Measurements from ENCODE around the gene APOC4.
A peak's percentile ranks its signal among the peaks of the same experiment; 100 is the strongest.
"Not testable (repeated sequence)": the region's sequence is repeated elsewhere in the genome, so short reads cannot be mapped to it uniquely, and the experiment has no call there.

Gene APOC4

GRCh38 chr19:44924243-44924725, 17.8 kb upstream of the APOC4 start:
- DNase-seq, result no peak

GRCh38 chr19:44925114-44925891, 16.7 kb upstream of the APOC4 start:
- no peak for DNase-seq

DNA sequence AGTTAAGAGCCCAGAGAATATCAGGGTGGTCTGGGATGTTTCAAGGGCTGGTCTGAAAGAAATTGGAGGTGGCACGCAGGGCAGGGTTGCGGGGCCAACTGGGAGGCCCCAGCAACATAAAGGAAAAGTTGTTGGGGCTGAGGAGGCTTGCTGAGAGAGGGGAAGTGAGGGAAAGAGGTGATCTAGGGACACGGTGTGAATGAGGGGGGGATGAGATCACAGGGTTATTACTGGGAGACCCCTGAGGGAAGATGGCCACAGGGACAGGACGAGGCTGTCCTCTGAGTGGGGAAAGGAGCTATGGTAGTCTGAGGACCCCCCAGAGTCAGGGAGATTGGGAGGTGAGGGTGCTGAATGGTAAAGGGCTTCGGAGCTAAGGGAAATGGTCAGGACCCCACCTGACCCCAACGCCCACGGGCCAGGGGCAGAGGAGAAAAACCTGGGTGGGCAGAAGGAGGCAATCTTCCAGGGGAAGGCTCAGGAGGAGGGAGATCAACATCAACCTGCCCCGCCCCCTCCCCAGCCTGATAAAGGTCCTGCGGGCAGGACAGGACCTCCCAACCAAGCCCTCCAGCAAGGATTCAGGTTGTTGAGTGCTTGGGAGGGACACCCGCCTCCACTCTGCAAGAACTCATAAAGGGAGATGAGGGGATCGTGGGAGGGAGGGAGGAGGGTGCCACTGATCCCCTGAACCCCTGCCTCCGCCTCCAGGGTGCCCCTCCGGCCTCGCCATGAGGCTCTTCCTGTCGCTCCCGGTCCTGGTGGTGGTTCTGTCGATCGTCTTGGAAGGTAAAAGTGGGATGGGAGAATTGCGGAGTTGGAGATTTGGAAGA, 15.6 kb upstream of the APOC4 start:
- not testable (repeated sequence) for DNase-seq

DNA sequence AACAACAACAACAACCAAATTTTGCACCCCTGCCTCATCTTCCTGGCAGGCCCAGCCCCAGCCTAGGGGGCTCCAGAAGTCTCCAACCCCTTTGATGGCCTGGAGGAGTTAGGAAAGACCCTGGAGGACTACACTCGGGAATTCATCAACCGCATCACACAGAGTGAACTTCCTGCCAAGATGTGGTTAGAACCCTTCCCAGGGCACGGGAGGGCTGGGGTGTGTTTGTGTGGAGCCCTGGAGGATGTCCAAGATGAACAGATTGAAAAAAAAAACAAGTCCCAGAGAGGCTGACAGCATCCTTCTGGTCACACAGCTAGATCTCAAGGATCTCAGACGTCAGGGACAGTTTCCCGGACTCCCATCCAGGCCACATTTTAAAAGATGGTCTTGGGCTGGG, 14.3 kb upstream of the APOC4 start:
- DNase-seq, result no peak

DNA sequence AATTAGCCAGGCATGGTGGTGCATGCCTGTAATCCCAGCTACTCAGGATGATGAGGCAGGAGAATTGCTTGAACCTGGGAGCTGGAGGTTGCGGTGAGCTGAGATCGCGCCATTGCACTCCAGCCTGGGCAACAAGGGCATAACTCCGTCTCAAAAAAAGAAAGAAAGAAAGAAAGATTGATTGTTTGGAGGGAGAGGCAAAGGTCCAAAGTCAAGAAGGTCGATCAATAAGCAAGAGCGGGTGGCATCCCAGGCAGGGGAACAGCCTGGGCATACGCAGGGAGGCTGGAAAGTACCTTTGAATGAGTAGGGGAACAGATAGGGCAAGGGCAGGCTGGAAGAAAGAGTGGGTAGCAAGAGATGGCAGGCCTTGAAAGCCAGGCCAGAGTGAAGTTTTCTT, 11.9 kb upstream of the APOC4 start:
- no peak for DNase-seq

DNA sequence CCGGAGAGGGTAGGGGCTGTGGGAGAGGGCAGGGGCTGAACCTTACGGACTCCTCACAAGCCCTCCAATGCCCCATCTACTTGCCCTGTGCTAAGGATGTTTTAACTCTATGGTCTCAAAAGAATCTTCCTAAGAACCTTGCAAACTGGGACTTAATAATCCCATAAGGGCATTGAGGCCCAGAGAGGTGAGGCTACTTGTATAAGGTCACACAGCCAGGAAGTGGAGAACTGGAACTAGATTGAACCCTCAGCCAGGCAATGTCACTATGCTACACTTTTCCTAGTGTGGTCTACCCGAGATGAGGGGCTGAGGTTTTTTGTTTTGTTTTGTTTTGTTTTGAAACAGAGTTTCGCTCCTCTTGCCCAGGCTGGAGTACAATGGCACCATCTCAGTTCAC, 10.5 kb upstream of the APOC4 start:
- DNase-seq, result no peak

DNA sequence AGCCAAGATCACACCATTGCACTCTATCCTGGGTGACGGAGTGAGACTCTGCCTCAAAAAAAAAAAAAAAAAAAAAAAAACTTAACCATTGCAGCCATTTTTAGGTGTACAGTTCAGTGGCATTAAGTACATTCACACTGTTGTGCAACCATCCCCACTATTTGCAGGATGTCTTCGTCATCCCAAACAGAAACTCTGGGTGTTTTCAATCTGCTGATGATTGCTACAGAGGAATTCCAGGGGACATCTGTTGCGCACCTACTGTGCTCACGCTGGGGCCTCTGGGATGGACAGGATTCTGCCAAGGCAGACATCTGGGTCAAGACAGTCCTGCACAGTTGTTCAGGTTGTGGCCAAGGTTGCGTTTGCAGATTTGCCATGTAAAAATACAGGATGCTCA, 2.4 kb upstream of the APOC4 start:
- DNase-seq, result no peak

DNA sequence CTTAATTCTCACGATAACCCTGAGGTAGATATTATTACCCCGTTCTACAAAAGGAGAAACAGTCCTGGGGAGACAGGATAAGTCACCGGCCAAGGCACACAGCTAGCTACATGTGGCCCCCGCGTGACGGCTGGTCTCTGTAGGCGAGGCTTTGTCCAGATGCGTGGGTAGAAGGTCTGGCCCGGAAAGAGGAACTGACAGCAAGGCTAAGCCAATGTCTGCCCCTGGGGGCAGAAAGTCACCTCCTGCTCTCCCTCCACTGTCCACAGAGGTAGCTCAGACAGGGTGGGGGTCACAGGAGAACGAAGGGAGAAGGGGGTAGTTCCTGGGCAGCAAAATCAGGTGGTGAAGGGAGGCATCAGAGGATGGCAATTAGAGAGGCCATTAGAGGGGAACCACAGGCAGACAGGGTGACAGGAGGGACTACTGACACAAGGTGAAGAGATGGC, 1.8 kb downstream of the APOC4 start:
- no peak for DNase-seq

DNA sequence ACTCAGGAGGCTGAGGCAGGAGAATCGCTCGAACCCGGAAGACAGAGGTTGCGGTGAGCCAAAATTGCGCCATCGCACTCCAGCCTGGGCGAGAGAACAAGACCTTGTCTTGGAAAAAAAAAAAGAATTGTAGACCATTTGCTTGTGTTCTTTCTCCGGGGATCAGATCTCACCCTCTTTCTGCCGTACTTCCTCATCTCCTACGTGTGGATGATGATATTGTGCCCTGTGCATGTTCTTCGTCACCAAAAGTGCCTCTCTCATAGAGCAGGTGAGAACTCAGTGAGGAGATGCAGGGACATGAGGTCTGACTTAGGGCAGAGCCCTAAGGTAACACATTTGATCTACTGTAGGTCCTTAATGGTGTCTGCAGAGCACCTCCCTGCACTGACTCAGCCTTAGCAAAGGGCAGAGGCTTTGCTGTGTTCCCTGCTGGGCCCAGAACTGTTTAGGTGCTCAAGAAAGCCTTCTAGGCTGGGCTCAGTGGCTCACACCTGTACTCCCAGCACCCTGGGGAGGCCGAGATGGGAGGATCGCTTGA, 5.1 kb downstream of the APOC4 start:
- no peak for DNase-seq

- no peak for DNase-seq
Observed at GRCh38 chr19:44948237-44948636, 6.2 kb downstream of the APOC4 start.

DNA sequence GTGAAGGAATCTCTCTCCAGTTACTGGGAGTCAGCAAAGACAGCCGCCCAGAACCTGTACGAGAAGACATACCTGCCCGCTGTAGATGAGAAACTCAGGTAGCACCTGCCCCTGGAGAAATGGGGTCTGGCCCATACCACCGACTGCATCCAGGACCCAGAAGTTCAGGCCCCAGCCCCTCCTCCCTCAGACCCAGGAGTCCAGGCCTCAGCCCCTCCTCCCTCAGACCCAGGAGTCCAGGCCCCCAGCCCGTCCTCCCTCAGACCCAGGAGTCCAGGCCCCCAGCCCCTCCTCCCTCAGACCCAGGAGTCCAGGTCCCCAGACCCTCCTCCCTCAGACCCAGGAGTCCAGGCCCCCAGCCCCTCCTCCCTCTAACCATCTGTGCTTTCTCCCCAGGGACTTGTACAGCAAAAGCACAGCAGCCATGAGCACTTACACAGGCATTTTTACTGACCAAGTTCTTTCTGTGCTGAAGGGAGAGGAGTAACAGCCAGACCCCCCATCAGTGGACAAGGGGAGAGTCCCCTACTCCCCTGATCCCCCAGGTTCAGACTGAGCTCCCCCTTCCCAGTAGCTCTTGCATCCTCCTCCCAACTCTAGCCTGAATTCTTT, 6.8 kb downstream of the APOC4 start:
- no peak for DNase-seq

GRCh38 chr19:44949550-44949949, 7.5 kb downstream of the APOC4 start:
- DNase-seq, result no peak

DNA sequence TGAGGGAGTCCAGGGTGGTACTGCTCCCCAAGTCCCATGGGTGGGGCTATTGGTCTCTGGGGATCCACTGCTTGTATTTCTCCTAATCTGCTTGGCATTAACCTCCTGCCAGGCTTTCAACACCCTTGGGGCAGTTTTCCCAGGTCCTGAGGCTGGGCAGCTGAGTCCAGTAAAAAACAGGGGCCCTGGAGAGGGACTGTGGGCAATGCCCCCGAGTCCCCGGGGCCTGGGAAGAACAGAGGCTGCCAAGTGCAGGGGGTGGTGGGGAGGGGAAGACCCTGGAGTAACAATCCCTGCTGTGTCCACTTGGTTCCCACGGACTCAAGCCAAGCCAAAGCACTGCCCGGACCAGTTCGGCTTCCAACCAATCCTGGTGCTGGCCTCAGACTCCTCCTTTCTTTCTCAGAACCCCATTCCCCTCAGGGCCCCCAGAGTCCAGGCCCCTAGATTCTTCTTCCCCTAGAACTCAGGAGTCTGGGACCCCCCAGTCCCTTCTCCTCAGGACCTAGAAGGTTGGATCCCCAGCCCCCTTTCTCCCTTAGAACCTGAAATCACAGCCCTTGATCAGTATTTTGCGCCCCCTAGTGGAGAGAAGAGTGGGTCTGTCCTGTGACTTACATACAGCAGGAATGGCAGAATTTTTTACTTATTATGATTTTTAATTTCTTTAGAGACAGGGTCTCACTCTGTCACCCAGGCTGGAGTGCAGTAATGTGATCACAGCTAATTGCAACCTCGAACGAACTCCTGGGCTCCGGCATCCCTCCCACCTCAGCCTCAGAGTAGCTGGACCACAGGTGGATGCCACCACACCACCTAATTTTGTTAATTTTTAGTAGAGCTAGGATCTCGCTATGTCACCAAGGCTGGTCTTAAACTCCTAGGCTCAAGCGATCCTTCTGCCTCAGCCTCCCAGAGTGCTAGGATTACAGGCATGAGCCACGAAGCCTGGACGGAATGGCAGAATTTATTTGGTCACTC, 9.4 kb downstream of the APOC4 start:
- DNase-seq, result peak; percentile 67

- no peak for DNase-seq
Observed at GRCh38 chr19:44954278-44954648, 12.2 kb downstream of the APOC4 start.

GRCh38 chr19:44954649-44955504, 12.8 kb downstream of the APOC4 start, which contains the start of gene CLPTM1:
Gene CLPTM1, plus strand, starts transcription at chr19:44955380. Its CDS starts 16 bp downstream, at chr19:44955396.
- peak; percentile 97 for DNase-seq

- DNase-seq, result no peak
Observed at GRCh38 chr19:44955505-44956439, 13.7 kb downstream of the APOC4 start.

DNA sequence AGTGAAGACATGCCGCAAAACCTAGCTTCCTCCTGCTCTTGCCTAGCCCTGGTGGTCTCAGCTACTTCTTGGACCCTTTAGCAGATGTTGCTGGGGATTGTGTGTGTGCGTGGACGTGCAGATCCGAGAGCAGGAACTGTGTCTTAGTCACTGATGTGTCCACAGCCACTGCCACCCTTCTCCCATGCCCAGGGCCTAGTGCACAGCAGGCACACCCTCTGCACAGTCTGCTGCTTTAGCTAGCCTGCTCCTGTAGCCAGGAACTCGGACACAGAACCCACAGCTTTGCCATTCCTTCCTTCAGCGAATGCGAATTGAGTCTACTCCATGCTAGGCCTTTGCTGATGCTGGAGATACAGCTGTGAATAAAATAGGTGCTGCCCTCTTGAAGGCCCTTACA, 15.5 kb downstream of the APOC4 start:
- no peak for DNase-seq

- no peak for DNase-seq
Observed at GRCh38 chr19:44958090-44958489, 16.1 kb downstream of the APOC4 start.

GRCh38 chr19:44959691-44960090, 17.7 kb downstream of the APOC4 start:
- DNase-seq, result no peak

Measured in stimulated activated CD4-positive, alpha-beta T cell treated with anti-CD3 and anti-CD28 coated beads, Interleukin-4, amount 100 ng/mL, for 24 hours (primary cell).